ENCODE data around the gene AP2B1.

The AP2B1 gene

GRCh38 chr17:35542990-35543389 is 44.1 kb upstream of the AP2B1 start:
- H3K56ac ChIP-seq (ENCODE audit: low read length): no peak overlapping the region
- no peak overlapping the region for H2BK15ac ChIP-seq (replicated peaks; ENCODE audit: low read depth)
- no peak overlapping the region for H2BK5ac ChIP-seq (ENCODE audit: low read length)
- H3K79me1 ChIP-seq (ENCODE audit: low read length): no peaks in the 10 kb centered on the region
- H4K5ac ChIP-seq (ENCODE audit: low read length): no peak overlapping the region
- no peak overlapping the region for H2AK5ac ChIP-seq (ENCODE audit: low read length)
- no peaks in the 10 kb centered on the region for H3K36me3 ChIP-seq (ENCODE audit: control insufficient read depth, insufficient read depth, low read length)
- no peak for DNase-seq
- H3K9ac ChIP-seq (ENCODE audit: low read length): no peak overlapping the region
- H2BK120ac ChIP-seq (ENCODE audit: low read depth, low read length): no peak overlapping the region
- H3K27ac ChIP-seq (ENCODE audit: low read depth, low read length): no peak overlapping the region
- H3K4me3 ChIP-seq (ENCODE audit: low read length): no peak overlapping the region
- no peak overlapping the region for H3K4me2 ChIP-seq (ENCODE audit: low read length)
- no peak overlapping the region for H3K23ac ChIP-seq (ENCODE audit: low read length)
- H4K8ac ChIP-seq (ENCODE audit: low read depth, low read length): no peak overlapping the region
- H3K18ac ChIP-seq (ENCODE audit: low read length): no peak overlapping the region
- H3K4me1 ChIP-seq (ENCODE audit: control insufficient read depth, low read depth, low read length): no peaks in the 10 kb centered on the region
- H3K4ac ChIP-seq (ENCODE audit: low read depth, low read length): no peak overlapping the region
- H3K27me3 ChIP-seq (ENCODE audit: insufficient read depth, low read length, poor library complexity): no peaks in the 10 kb centered on the region
- H3K79me2 ChIP-seq (ENCODE audit: control insufficient read depth, insufficient read depth, low read length): no peaks in the 10 kb centered on the region

- Histone ChIP-seq H3K27me3 (ENCODE audit: insufficient read depth, low read length, poor library complexity) (no peaks in the 10 kb centered on the region), H4K5ac (ENCODE audit: low read length) (no peak overlapping the region), H3K56ac (ENCODE audit: low read length) (no peak overlapping the region), H3K79me1 (ENCODE audit: low read length) (no peaks in the 10 kb centered on the region), H3K9ac (ENCODE audit: low read length) (no peak overlapping the region), H3K4me2 (ENCODE audit: low read length) (no peak overlapping the region), H3K27ac (ENCODE audit: low read depth, low read length) (no peak overlapping the region), H3K36me3 (ENCODE audit: control insufficient read depth, insufficient read depth, low read length) (no peaks in the 10 kb centered on the region), H4K8ac (ENCODE audit: low read depth, low read length) (no peak overlapping the region), H3K18ac (ENCODE audit: low read length) (no peak overlapping the region), H3K79me2 (ENCODE audit: control insufficient read depth, insufficient read depth, low read length) (no peaks in the 10 kb centered on the region), H2AK5ac (ENCODE audit: low read length) (no peak overlapping the region), H3K23ac (ENCODE audit: low read length) (no peak overlapping the region), H2BK120ac (ENCODE audit: low read depth, low read length) (no peak overlapping the region), H3K4me3 (ENCODE audit: low read length) (no peak overlapping the region), H2BK5ac (ENCODE audit: low read length) (no peak overlapping the region), H3K4me1 (ENCODE audit: control insufficient read depth, low read depth, low read length) (no peaks in the 10 kb centered on the region), H3K4ac (ENCODE audit: low read depth, low read length) (no peak overlapping the region), H2BK15ac (replicated peaks; ENCODE audit: low read depth) (no peak overlapping the region)
- DNase-seq: no peak
- no CpG with 5 or more reads among the region's 1 CpG for WGBS (ENCODE audit: extremely low coverage, insufficient coverage, low lambda C conversion rate)
These were observed 43.3 kb upstream of the AP2B1 start for GRCh38 chr17:35543856-35544255.

- Histone ChIP-seq H3K27me3 (ENCODE audit: insufficient read depth, low read length, poor library complexity) (no peaks in the 10 kb centered on the region), H3K4me3 (ENCODE audit: low read length) (no peak overlapping the region), H2BK5ac (ENCODE audit: low read length) (no peak overlapping the region), H2AK5ac (ENCODE audit: low read length) (no peak overlapping the region), H3K18ac (ENCODE audit: low read length) (no peak overlapping the region), H3K9ac (ENCODE audit: low read length) (no peak overlapping the region), H2BK15ac (replicated peaks; ENCODE audit: low read depth) (no peak overlapping the region), H3K4me2 (ENCODE audit: low read length) (no peak overlapping the region), H3K27ac (ENCODE audit: low read depth, low read length) (no peak overlapping the region), H3K56ac (ENCODE audit: low read length) (no peak overlapping the region), H4K5ac (ENCODE audit: low read length) (no peak overlapping the region), H3K4ac (ENCODE audit: low read depth, low read length) (no peak overlapping the region), H3K36me3 (ENCODE audit: control insufficient read depth, insufficient read depth, low read length) (no peaks in the 10 kb centered on the region), H3K4me1 (ENCODE audit: control insufficient read depth, low read depth, low read length) (no peaks in the 10 kb centered on the region), H3K23ac (ENCODE audit: low read length) (no peak overlapping the region), H3K79me1 (ENCODE audit: low read length) (no peaks in the 10 kb centered on the region), H2BK120ac (ENCODE audit: low read depth, low read length) (no peak overlapping the region), H4K8ac (ENCODE audit: low read depth, low read length) (no peak overlapping the region), H3K79me2 (ENCODE audit: control insufficient read depth, insufficient read depth, low read length) (no peaks in the 10 kb centered on the region)
- WGBS (ENCODE audit: extremely low coverage, insufficient coverage, low lambda C conversion rate): no CpG with 5 or more reads among the region's 1 CpG
- DNase-seq: no peak
These were observed 42.0 kb upstream of the AP2B1 start for GRCh38 chr17:35545150-35545549.

GRCh38 chr17:35546487-35546886 is 40.6 kb upstream of the AP2B1 start:
- Histone ChIP-seq H4K5ac (ENCODE audit: low read length) (no peak overlapping the region), H3K4me3 (ENCODE audit: low read length) (no peak overlapping the region), H2AK5ac (ENCODE audit: low read length) (no peak overlapping the region), H4K8ac (ENCODE audit: low read depth, low read length) (no peak overlapping the region), H3K23ac (ENCODE audit: low read length) (no peak overlapping the region), H3K27ac (ENCODE audit: low read depth, low read length) (no peak overlapping the region), H2BK120ac (ENCODE audit: low read depth, low read length) (no peak overlapping the region), H3K27me3 (ENCODE audit: insufficient read depth, low read length, poor library complexity) (no peaks in the 10 kb centered on the region), H3K18ac (ENCODE audit: low read length) (no peak overlapping the region), H3K36me3 (ENCODE audit: control insufficient read depth, insufficient read depth, low read length) (no peaks in the 10 kb centered on the region), H3K56ac (ENCODE audit: low read length) (no peak overlapping the region), H3K4ac (ENCODE audit: low read depth, low read length) (no peak overlapping the region), H3K4me2 (ENCODE audit: low read length) (no peak overlapping the region), H3K9ac (ENCODE audit: low read length) (no peak overlapping the region), H3K79me1 (ENCODE audit: low read length) (no peaks in the 10 kb centered on the region), H3K79me2 (ENCODE audit: control insufficient read depth, insufficient read depth, low read length) (no peaks in the 10 kb centered on the region), H2BK15ac (replicated peaks; ENCODE audit: low read depth) (no peak overlapping the region), H2BK5ac (ENCODE audit: low read length) (no peak overlapping the region), H3K4me1 (ENCODE audit: control insufficient read depth, low read depth, low read length) (no peaks in the 10 kb centered on the region)
- no CpG with 5 or more reads among the region's 1 CpG for WGBS (ENCODE audit: extremely low coverage, insufficient coverage, low lambda C conversion rate)
- DNase-seq: no peak

GRCh38 chr17:35548208-35548810 is 38.8 kb upstream of the AP2B1 start:
- Histone ChIP-seq H3K4me3 (ENCODE audit: low read length) (no peak overlapping the region), H3K27me3 (ENCODE audit: insufficient read depth, low read length, poor library complexity) (no peaks in the 10 kb centered on the region), H3K79me2 (ENCODE audit: control insufficient read depth, insufficient read depth, low read length) (no peaks in the 10 kb centered on the region), H4K8ac (ENCODE audit: low read depth, low read length) (no peak overlapping the region), H3K79me1 (ENCODE audit: low read length) (no peaks in the 10 kb centered on the region), H4K5ac (ENCODE audit: low read length) (no peak overlapping the region), H3K23ac (ENCODE audit: low read length) (no peak overlapping the region), H3K4ac (ENCODE audit: low read depth, low read length) (no peak overlapping the region), H3K27ac (ENCODE audit: low read depth, low read length) (no peak overlapping the region), H3K56ac (ENCODE audit: low read length) (no peak overlapping the region), H3K9ac (ENCODE audit: low read length) (no peak overlapping the region), H2AK5ac (ENCODE audit: low read length) (no peak overlapping the region), H3K18ac (ENCODE audit: low read length) (no peak overlapping the region), H2BK120ac (ENCODE audit: low read depth, low read length) (no peak overlapping the region), H3K4me1 (ENCODE audit: control insufficient read depth, low read depth, low read length) (no peaks in the 10 kb centered on the region), H2BK15ac (replicated peaks; ENCODE audit: low read depth) (no peak overlapping the region), H2BK5ac (ENCODE audit: low read length) (no peak overlapping the region), H3K36me3 (ENCODE audit: control insufficient read depth, insufficient read depth, low read length) (no peaks in the 10 kb centered on the region), H3K4me2 (ENCODE audit: low read length) (no peak overlapping the region)
- WGBS (ENCODE audit: extremely low coverage, insufficient coverage, low lambda C conversion rate): no CpG with 5 or more reads among the region's 8 CpGs
- no peak for DNase-seq

- no CpG with 5 or more reads among the region's 1 CpG for WGBS (ENCODE audit: extremely low coverage, insufficient coverage, low lambda C conversion rate)
- no peak overlapping the region for H2BK15ac ChIP-seq (replicated peaks; ENCODE audit: low read depth)
These were observed 38.1 kb upstream of the AP2B1 start for GRCh38 chr17:35548978-35549377.

More at GRCh38 chr17:35548978-35549377, 38.1 kb upstream of the AP2B1 start:
- Histone ChIP-seq H3K4me1 (ENCODE audit: control insufficient read depth, low read depth, low read length) (no peaks in the 10 kb centered on the region), H3K27ac (ENCODE audit: low read depth, low read length) (no peak overlapping the region), H2AK5ac (ENCODE audit: low read length) (no peak overlapping the region), H3K56ac (ENCODE audit: low read length) (no peak overlapping the region), H3K23ac (ENCODE audit: low read length) (no peak overlapping the region), H3K36me3 (ENCODE audit: control insufficient read depth, insufficient read depth, low read length) (no peaks in the 10 kb centered on the region), H2BK120ac (ENCODE audit: low read depth, low read length) (no peak overlapping the region), H3K79me1 (ENCODE audit: low read length) (no peaks in the 10 kb centered on the region), H4K8ac (ENCODE audit: low read depth, low read length) (no peak overlapping the region), H3K27me3 (ENCODE audit: insufficient read depth, low read length, poor library complexity) (no peaks in the 10 kb centered on the region), H3K79me2 (ENCODE audit: control insufficient read depth, insufficient read depth, low read length) (no peaks in the 10 kb centered on the region), H3K4me2 (ENCODE audit: low read length) (no peak overlapping the region), H3K4ac (ENCODE audit: low read depth, low read length) (no peak overlapping the region), H3K18ac (ENCODE audit: low read length) (no peak overlapping the region), H2BK5ac (ENCODE audit: low read length) (no peak overlapping the region), H3K9ac (ENCODE audit: low read length) (no peak overlapping the region), H3K4me3 (ENCODE audit: low read length) (no peak overlapping the region), H4K5ac (ENCODE audit: low read length) (no peak overlapping the region)
- no peak for DNase-seq

Measured in mesendoderm (in vitro differentiated cells).